Measurements from ENCODE around the gene NLRP1.
A peak's percentile ranks its signal among the peaks of the same experiment; 100 is the strongest.

Gene NLRP1

GRCh38 chr17:5584383-5585286, at the start of gene NLRP1:
TSS of gene NLRP1 (minus strand) at chr17:5584509. CDS start at chr17:5583957, 552 bp downstream.
- peak; percentile 88 for DNase-seq (ENCODE audit: low read depth)

- DNase-seq (ENCODE audit: low read depth): no peak
Observed at GRCh38 chr17:5631958-5632590, 47.8 kb upstream of the NLRP1 start.

GRCh38 chr17:5630434-5630833, 46.1 kb upstream of the NLRP1 start:
- peak; percentile 96 for DNase-seq (ENCODE audit: low read depth)

- no peak for DNase-seq (ENCODE audit: low read depth)
Observed at GRCh38 chr17:5629128-5629527, 44.8 kb upstream of the NLRP1 start.

- DNase-seq (ENCODE audit: low read depth): no peak
Observed at GRCh38 chr17:5628262-5628661, 44.0 kb upstream of the NLRP1 start.

- DNase-seq (ENCODE audit: low read depth): no peak
Observed at GRCh38 chr17:5624211-5624610, 39.9 kb upstream of the NLRP1 start.

- DNase-seq (ENCODE audit: low read depth): no peak
Observed at GRCh38 chr17:5621729-5622128, 37.4 kb upstream of the NLRP1 start.

- DNase-seq (ENCODE audit: low read depth): no peak
Observed at GRCh38 chr17:5621026-5621425, 36.7 kb upstream of the NLRP1 start.

- no peak for DNase-seq (ENCODE audit: low read depth)
Observed at GRCh38 chr17:5619088-5619740, 34.9 kb upstream of the NLRP1 start.

- DNase-seq (ENCODE audit: low read depth): no peak
Observed at GRCh38 chr17:5618476-5618875, 34.2 kb upstream of the NLRP1 start.

- DNase-seq (ENCODE audit: low read depth): no peak
Observed at GRCh38 chr17:5615476-5615875, 31.2 kb upstream of the NLRP1 start.

GRCh38 chr17:5610956-5611355, 26.6 kb upstream of the NLRP1 start:
- no peak for DNase-seq (ENCODE audit: low read depth)

GRCh38 chr17:5608399-5609112, 24.2 kb upstream of the NLRP1 start:
- DNase-seq (ENCODE audit: low read depth): no peak

GRCh38 chr17:5607946-5608345, 23.6 kb upstream of the NLRP1 start:
- no peak for DNase-seq (ENCODE audit: low read depth)

- no peak for DNase-seq (ENCODE audit: low read depth)
Observed at GRCh38 chr17:5605452-5605851, 21.1 kb upstream of the NLRP1 start.

- DNase-seq (ENCODE audit: low read depth): no peak
Observed at GRCh38 chr17:5600041-5600440, 15.7 kb upstream of the NLRP1 start.

- no peak for DNase-seq (ENCODE audit: low read depth)
Observed at GRCh38 chr17:5598457-5598856, 14.1 kb upstream of the NLRP1 start.

- no peak for DNase-seq (ENCODE audit: low read depth)
Observed at GRCh38 chr17:5596421-5596820, 12.1 kb upstream of the NLRP1 start.

- no peak for DNase-seq (ENCODE audit: low read depth)
Observed at GRCh38 chr17:5595831-5596230, 11.5 kb upstream of the NLRP1 start.

- DNase-seq (ENCODE audit: low read depth): peak; percentile 28
Observed at GRCh38 chr17:5592382-5592781, 8.1 kb upstream of the NLRP1 start.

- DNase-seq (ENCODE audit: low read depth): no peak
Observed at GRCh38 chr17:5591966-5592365, 7.7 kb upstream of the NLRP1 start.

- no peak for DNase-seq (ENCODE audit: low read depth)
Observed at GRCh38 chr17:5588584-5588983, 4.3 kb upstream of the NLRP1 start.
